ENCODE data around the gene ENTPD6. TPM values are rescaled to one million over a fixed set of nuclear protein-coding genes. Genes with fewer than 3 reads are reported as not detected.
A peak's percentile ranks its signal among the peaks of the same experiment; 100 is the strongest.
"Not testable (repeated sequence)": the region's sequence is repeated elsewhere in the genome, so short reads cannot be mapped to it uniquely, and the experiment has no call there.

ENTPD6 gene
- total and polyA plus RNA-seq, 11 donors: 58.7 to 200 (median 93.3) TPM

- H3K4me3 ChIP-seq: no peak overlapping the region
- H3K9me3 ChIP-seq: peaks cover 0 to under 1% (median 0%) of the 10 kb centered on the region in 12 donors
- intact Hi-C loops (cut with DNase I): no loop called here
- DNase-seq: no peak
- 85 to 93% (median 92%) methylated on average over 11 to 12 of the region's 12 CpGs for WGBS, 4 donors
- no peak for ATAC-seq
- H3K36me3 ChIP-seq: no peaks in the 10 kb centered on the region
- no peaks in the 10 kb centered on the region for H3K27me3 ChIP-seq
- peaks cover 4 to 24% (median 18%) of the 10 kb centered on the region in 12 donors for H3K4me1 ChIP-seq
- TF ChIP-seq CTCF (IDR thresholded peaks at IDR 0.05) (no peak), POLR2A (IDR thresholded peaks at IDR 0.05) (no peak)
- peak overlapping the region in 4 of 12 donors; percentile 39 to 74 (median 62) for H3K27ac ChIP-seq
Observed at GRCh38 chr20:25238319-25239037, 43.0 kb downstream of the ENTPD6 start.

GRCh38 chr20:25239387-25240370 is 44.2 kb downstream of the ENTPD6 start:
- no peak overlapping the region for H3K4me3 ChIP-seq
- ATAC-seq (no peak), DNase-seq (no peak)
- 82 to 90% (median 87%) methylated on average over 16 to 19 of the region's 19 CpGs for WGBS, 4 donors
- peaks cover 0 to 5% (median 0%) of the 10 kb centered on the region in 12 donors for H3K9me3 ChIP-seq
- no peaks in the 10 kb centered on the region for H3K36me3 ChIP-seq
- TF ChIP-seq CTCF (IDR thresholded peaks at IDR 0.05) (no peak), POLR2A (IDR thresholded peaks at IDR 0.05) (no peak)
- peaks cover 0 to 18% (median 12%) of the 10 kb centered on the region in 12 donors for H3K4me1 ChIP-seq
- H3K27ac ChIP-seq: no peak overlapping the region
- intact Hi-C loops (cut with DNase I): loop anchor here in 2 of 10 donors (10.0 kb wide), 2 partner anchors 175 to 245 kb away; partner anchors contain the start of gene APMAP (in 1 of the 2)
- no peaks in the 10 kb centered on the region for H3K27me3 ChIP-seq

GRCh38 chr20:25240851-25241658 is 45.5 kb downstream of the ENTPD6 start:
- not testable (repeated sequence) for H3K4me3 ChIP-seq, ATAC-seq, H3K36me3 ChIP-seq, H3K9me3 ChIP-seq, DNase-seq, H3K27ac ChIP-seq, H3K27me3 ChIP-seq
- peaks cover 0 to 18% (median 13%) of the 10 kb centered on the region in 12 donors for H3K4me1 ChIP-seq
- WGBS, 4 donors: 62 to 66% (median 64%) methylated on average over 9 of the region's 9 CpGs
- intact Hi-C loops (cut with DNase I): loop anchor here in 2 of 10 donors (10.0 kb wide), 2 partner anchors 176 to 246 kb away; partner anchors contain the start of gene APMAP (in 1 of the 2)

- ATAC-seq, H3K27ac ChIP-seq, H3K27me3 ChIP-seq, H3K36me3 ChIP-seq, H3K4me3 ChIP-seq, H3K9me3 ChIP-seq, DNase-seq: not testable (repeated sequence)
- H3K4me1 ChIP-seq: peaks cover 0 to 23% (median 16%) of the 10 kb centered on the region in 12 donors
- intact Hi-C loops (cut with DNase I): loop anchor here in 2 of 10 donors (10.0 kb wide), 2 partner anchors 177 to 247 kb away; partner anchors contain the start of gene APMAP (in 1 of the 2)
- 48 to 54% (median 53%) methylated on average over 4 of the region's 4 CpGs for WGBS, 4 donors
Observed at GRCh38 chr20:25241659-25241955, 46.1 kb downstream of the ENTPD6 start.

All from heart left ventricle (tissue), 16 donors.